ENCODE results near the gene SEPTIN5.
"Not testable (repeated sequence)": the region's sequence is repeated elsewhere in the genome, so short reads cannot be mapped to it uniquely, and the experiment has no call there.

SEPTIN5 gene

DNA sequence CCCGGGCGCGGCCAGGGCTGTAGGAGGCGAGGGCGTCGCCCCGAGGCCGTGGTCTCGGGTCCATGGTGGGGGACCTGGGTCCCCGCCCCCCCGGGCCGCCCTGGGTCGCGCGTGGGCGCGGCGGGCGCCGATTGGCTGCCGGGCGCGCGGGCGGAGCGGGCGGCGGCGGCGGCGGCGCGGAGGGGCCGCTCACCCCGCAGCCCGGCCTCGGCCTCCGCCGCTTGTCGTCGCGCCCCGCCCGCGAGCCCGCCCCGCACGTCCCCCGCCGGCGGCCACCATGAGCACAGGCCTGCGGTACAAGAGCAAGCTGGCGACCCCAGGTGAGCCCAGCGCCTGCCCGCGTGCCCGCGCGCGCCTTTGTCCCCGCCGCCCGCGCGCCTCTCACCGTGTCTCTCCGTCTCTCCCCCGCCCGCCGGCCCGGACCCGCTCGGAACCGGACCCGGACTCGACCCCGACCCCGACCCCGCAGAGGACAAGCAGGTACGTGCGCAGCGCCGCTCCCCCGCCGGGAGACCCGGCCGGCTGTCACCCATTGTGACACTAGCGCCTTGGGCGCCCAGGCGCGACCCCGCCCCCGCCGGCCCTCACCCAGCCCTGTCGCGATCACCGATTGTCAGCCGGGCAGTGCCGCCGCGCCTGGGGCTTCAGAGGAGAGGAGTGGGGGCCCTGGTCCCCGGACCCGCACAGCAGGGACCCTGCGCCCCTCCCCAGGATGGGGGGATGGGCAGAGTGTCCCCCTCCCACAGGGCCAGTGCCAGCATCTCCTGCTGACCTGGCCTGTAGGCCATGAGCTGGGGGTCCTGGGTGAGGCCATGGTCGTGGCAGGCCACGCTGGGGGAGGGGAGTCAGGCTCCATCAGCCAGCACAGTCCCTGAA is at the start of gene SEPTIN5:
Gene SEPTIN5, plus strand, starts transcription at position 192 of the 876 bp plus-strand sequence. Its CDS starts 86 bp downstream, at position 278.
- no peak for DNase-seq

DNA sequence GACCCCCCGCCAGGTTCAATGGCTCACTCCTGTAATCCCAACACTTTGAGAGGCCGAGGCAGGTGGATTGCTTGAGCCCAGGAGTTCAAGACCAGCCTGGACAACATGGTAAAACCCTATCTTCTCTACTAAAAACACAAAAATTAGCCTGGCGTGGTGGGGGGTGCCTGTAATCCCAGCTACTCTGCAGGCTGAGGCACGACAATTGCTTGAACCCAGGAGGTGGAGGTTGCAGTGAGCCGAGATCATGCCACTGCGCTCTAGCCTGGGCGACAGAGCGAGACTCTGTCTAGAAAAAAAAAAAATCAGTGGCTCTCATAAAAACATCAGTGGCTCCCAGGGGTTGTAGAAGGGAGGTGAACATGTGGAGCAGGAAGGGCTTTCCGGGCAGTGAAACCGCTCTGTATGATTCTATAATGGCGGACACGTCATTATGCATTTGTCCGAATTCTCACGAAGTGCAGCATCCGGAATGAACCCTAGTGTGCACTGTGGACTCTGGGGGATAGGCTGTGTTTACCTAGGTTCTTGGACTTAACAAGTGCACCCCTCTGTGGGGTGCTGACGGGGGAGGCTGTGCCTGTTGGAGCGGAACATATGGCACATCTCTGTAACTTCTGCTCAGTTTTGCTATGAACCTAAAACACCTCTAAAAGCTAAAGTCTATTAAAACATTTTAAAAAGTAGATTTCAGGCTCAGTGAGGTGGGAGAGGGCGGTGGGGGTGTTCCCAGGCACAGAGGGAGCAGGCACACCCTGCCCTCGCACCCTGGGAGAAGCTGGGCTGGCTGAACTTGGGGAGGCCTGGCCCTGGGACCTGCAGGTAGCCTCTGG is 49.1 kb upstream of the SEPTIN5 start:
- DNase-seq: no peak

DNA sequence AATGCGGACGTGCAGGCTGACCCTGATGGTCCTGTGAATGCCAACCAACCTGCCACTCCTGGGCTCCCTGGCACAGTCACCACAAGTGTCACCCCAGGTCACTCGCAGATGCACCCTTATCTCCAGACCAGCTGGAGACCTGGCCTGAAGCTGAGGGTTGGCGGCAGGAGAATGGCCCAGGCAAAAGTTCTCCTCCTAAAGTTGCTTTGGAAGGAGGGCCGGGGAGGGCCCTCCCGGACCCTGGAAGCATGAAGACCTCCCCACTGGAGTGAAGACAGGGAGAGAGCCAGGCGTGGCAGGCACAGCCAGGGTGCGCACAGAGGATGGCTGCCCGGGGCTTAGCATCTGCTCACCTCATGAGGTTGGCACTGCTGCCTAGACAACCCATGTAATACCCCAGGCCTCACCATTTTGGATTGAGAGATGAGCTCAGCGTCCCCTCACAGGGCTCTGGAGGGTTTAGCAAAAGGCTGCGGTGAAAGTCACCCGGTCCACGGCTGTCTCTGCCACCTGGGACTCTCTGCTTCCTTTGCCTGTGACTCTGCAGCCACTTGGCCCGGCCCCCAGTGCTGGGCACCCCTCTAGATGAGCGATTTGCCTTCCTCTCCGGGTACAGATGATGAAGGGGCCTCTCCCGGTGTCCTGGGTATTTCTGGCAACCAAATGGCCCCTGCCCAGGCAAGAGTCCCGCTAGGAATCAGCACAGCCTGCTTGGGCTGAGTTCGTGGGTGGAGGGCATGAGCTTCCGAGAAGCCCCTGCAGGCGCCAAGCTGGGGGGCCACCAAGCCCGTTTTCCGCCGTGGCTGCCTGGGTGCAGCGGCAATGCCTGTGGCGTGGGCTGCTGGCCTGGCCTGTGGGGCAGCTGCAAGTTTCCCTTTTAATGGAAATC is 48.3 kb upstream of the SEPTIN5 start:
- no peak for DNase-seq

DNA sequence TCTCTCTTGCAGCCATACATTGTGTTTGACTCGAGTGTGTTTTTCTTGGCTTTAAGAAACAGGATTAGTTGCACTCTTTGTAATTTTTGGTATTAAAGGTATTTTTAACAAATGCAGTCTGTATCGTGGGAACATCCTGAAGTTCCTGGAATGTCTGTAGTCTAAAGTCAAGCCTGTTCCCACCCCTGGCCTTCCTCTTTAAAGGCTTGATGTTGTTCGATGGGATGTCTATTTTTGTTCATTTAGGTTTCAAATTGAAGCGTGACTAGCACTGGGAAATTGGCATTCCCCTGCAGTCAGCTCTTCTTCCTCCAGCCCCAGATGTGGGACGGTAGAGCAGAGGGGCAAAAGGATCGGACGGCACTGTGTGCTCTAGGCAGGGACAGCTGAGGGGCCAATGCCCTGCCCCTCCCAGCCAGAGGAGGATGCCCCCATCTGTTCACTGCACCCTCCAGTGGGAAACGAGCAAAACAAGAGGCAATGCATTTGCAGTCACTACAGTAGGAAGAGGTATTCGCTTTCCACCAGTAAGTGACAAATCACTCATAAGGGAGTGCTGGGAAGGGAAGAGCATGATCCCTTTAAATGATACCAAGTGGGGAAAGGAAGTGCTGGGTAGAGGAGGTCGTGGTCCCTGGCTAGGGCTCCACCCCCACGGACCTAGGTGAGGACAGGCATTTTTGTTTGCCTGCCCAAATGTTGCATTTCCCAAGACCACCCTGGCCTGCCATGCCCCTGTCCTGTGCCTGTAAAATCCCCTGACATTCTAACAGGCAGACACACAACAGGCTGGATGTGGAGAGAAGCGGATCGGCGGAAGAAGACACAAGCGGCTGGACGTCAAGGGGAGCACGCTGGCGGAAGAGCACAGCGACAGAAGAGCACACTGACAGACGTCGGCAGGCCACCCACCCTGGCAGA is 47.4 kb upstream of the SEPTIN5 start:
- no peak for DNase-seq

DNA sequence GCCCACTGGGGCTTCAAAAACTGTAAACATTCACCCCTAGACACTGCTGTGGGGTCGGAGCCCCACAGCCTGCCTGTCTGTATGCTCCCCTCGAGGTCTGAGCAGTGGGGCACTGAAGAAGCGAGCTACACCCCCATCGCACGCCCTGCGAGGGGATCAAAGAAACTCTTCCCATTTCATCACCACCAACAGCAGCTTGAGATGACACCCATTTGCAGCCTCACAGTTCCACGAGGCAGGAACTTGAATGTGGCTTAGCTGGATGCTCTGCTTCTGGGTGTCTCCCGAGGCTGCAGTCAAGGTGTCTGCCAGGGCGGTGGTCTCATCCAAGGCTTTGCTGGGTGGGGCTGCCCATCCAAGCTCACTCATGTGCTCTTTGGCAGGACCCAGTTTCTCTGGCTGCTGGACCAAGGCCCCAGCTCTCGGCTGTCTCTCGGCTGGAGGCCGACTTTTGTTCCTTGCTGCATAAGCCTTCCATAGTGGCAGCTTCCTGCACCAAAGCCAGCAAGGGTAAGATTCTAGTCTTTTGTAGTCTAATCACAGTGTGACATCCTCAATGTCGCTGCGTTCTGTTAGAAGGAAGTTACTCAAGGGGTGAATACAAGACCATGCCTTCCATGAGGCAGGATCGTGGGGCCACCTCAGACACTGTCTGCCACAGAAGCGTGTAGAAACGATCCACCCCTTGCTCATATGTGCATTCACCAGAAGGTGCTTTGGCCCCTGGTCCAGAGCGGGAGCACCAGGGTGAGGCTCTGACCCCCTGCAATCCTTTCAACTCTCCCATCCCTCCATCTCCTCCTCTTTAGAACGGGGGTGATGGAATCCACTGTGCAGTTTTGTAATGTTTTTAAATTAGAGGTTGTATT is 46.2 kb upstream of the SEPTIN5 start:
- no peak for DNase-seq

DNA sequence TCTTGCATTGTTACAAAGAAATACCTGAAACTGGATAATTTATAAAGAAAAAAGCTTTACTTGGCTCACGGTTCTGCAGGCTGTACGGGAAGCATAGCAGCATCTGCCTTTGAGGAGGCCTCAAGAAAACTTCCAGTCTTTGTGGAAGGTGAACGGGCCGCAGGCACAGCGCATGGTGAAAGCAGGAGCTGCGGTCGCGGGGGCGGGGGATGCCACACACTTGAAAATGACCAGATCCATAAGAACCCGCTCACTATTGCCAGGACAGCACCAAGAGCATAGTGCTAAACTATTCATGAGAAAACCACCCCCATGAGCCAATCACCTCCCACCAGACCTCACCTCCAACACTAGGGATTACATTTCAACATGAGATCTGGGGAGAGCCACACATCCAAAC is 45.6 kb upstream of the SEPTIN5 start:
- DNase-seq: no peak

DNA sequence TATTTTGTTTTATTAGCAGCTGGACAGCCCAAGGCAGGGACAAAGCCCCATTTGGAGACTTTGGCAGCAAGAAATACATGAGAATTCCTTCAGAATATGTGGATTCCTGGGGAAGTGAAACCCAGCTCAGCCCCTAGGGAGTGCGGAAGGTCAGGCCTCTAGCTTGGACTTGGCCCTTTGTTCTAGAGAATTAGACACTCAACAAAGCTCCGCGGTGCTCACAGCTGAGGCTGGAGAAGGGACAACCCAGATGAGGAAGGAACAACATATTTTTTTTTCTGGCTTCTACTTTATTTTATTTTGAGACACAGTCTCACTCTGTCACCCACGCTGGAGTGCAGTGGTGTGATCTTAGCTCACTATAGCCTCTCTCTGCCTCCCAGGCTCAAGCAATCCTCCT is 44.7 kb upstream of the SEPTIN5 start:
- DNase-seq: no peak

DNA sequence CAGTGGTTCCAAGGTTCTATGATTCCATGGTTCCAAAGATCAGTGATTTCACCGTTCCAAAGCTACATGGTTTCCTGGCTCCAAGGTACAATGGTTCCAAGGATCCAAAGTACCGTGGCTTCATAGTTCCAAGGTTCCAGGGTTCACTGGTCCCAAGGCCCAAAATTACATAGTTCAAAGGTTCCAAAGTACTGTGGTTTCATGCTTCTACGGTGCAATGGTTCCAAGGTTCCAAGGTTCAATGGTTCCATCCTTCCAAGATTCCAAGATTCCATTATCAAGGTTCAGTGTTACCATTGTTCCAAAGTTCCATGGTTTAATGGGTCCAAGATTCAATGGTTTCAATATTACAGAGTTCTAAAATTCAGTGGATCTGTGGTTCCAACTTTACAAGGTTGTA is 43.0 kb upstream of the SEPTIN5 start:
- DNase-seq: no peak

DNA sequence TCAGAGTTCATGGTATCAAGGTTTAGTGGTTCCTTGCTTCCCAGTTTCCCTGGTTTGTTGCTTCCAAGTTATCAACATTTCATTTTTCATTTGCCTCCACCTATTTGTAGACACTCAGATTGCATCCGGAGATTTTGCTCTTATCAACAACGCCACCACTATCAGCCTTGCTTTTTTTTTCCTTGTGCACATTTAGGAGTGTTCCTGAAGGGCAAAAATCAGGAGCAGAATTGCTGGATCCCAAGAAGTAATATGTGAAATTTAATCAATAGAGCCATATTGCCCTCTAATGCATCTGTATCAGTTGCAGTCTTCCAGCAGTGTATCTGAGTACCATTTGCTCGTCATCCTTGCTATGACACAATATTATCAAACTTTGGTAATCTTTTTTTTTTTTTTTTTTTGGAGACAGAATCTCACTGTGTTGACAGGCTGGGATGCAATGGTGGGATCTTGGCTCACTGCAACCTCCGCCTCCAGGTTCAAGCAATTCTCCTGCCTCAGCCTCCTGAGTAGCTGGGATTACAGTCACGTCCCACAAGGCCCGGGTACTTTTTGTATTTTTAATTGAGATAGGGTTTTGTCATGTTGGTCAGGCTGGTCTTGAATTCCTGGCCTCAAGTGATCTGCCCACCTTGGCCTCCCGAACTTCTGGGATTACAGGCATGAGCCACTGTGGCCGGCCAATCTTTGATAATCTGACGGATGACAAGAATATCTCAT is 42.1 kb upstream of the SEPTIN5 start:
- DNase-seq: no peak

DNA sequence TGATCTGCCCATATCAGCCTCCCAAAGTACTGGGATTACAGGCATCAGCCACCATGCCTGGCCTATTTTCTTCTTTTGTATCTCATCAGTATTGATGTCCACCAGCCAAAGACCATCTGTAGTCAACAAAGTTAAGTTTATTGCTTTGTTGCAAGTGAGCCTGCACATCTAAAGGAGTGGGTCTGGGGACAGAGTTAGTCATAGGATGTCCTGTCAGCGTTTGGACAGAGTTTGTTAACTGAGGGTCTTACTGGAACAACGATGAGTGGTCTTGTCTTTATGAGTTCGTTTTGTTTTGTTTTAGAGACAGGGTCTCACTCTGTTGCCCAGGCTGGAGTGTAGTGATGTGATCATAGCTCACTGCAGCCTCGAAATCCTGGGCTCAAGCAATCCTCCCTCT is 40.6 kb upstream of the SEPTIN5 start:
- no peak for DNase-seq

DNA sequence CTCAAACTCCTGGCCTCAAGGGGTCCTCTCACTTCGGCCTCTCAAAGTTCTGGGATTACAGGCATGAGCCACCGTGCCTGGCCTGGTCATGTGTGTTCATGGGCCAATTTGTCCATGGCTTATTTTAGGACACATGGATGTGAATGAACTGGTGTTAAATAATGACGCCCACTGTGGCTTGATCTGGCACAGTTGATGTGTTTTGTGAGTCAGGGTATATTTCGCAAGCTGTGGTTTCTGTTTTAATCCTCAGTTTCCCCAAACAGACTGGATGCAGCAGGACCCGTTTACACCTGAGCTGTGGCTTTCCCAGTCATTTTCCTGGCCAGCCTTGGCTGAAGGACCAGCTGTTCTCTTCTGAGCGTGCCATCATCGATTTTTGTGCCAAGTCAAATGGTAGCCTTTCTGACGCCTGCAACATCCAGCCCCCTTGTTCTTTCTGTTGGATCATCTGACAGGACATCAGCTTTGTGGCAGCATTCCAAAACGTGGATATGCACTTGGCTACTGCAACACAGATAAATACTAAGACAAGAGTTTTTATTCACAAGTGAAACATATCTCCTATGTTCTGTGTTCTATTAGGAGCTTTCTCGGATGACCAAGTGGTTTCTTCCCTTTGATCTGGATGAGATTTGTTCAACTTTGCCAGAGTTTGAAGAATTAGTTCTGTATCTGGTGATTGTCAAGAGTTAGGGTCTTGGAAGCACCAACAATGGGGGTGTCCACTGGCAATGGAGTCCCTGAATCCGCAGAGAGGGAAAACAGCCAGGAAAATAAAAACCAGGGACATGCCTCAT is 40.0 kb upstream of the SEPTIN5 start:
- peak; percentile 36 for DNase-seq

DNA sequence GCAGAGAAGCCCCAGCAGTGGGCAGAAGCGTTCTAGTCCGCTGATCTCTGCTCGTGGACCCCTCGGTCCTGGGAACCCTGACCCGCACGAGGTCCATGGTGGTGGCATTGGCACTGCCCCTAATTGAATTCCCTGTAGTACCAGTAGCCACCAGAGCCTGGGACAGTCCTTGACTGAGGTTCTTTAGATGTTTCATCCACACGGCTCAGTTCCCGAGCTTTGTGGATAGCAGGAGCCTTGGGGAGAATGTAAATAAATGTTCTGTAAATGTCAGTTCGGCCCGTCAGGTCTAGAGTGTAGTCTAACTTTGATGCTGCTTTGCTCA is 39.4 kb upstream of the SEPTIN5 start:
- no peak for DNase-seq

DNA sequence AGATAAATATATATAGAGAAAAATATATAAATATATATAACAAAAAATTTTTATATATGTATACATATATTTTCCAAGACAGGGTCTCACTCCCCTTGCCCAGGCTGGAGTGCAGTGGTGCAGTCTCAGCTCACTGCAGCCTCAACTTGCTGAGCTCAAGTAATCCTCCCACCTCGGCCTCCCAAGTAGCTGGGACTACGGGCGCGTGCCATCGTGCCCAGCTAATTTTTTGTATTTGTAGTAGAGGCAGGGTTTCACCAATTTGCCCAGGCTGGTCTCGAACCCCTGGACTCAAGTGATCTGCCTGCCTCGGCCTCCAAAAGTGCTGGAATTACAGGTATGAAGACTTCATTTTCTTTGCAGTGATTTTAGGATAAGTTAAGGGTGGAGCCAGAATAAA is 38.9 kb upstream of the SEPTIN5 start:
- no peak for DNase-seq

DNA sequence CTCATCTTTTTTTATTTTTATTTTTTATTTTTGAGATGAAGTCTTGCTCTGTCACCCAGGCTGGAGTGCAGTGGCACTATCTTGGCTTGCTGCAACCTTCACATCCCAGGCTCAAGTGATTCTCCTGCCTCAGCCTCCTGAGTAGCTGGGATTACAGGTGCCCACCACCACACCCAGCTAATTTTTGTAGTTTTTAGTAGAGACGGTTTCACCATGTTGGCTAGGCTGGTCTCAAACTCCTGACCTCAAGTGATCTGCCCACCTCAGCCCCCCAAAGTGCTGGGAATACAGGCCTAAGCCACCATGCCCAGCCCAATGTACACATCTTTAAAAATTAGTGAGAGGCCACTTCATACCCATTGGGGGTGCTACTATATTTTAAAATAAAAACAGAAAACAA is 37.9 kb upstream of the SEPTIN5 start:
- DNase-seq: not testable (repeated sequence)

DNA sequence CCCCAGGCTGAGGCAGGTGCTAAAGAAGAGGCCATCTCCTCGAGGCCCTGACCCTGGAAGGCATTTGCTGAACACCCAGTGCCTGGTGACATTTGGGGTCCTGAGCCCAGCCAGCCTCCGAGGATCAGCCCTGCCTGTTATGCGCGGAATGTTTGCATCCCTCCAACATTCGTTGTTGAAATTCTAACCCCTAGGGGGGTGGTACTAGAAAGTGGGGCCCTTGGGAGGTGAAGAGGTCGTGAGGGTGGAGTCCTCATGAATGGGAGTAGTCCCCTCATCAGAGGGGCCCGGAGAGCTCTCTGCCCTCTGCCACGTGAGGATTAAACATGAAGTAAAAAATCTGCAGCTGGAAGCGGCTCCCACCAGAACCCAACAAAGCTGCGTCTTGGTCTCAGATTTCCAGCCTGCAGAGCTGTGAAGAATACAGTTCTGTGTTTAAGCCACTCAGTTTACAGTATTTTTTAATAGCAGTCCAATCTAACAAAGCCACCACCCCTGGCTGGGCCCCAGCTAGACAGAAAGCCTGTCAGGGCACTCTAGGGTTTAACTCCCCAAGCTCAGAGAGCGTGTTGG is 35.3 kb upstream of the SEPTIN5 start:
- DNase-seq: no peak

DNA sequence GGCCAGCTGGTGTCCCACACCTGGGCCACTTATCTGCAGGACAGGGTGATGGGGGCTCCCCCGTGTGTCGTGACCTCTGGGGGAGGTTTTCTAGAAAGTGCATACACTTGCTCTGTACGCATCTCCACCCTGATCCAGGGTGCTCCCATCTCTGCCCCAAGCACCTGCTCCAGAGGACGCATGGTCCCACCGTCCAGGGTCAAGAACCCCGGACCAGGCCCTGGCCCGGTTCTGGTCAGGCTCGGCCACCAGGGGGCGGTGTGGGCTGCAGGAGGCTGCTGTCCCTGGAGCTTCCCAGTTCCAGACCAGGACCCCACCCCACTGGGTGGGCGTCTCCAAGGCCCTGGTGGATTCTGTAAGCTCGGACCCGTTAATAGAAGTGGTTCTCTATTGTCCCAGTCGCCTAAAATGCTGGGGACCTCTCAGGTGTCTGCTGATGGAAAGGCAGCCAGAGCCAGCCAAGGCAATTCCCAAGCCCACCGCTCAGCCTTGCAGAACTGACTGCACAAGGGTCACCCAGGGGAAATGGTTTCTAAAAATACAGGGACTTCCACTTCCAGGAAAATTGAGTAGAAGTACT is 34.7 kb upstream of the SEPTIN5 start:
- DNase-seq: no peak

DNA sequence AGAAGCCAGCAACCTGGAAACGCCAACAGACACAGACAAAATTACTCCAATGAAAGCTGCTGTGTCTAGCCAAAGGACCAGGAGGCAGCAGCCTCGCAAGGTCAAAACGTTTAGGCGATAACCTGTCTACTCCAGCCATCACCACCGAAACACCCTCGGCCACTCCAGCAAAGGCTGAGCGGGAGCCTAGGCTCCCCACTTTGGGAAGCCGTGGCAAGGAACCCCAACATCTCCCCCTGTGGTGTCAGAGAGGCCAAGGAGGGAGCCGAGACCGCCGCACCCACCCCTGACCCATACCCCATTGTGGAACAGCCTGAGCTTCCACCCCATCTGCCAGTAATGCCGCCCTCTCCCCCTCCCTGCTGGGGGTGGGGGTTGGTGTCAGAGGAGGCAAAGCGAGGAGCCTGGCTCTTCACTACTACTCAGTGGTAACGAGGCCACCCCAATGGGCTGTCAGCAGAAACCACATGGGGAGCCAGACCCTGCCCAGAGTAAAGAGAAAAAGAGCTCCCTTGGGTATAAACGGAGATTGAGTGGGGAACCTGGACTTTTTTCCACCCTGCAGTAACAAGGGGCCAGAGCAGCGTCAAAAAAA is 33.9 kb upstream of the SEPTIN5 start:
- DNase-seq: no peak

Data from COR-L47 (cell line).